OCI-LY1 (cell line): Measurements from ENCODE around the gene KRT4.

ENCODE experiments used
- H2AFZ ChIP-seq: fragments of 200-600 bp; sonication (generic), shearing (Covaris generic); 2 replicates; pipeline ENCODE4 v1.6.0; 2014; ENCODE audit warnings: antibody characterized with exemption, mild to moderate bottlenecking, low read length
- H3F3A ChIP-seq: fragments of 200-600 bp; sonication (generic), shearing (Covaris generic); 2 replicates; pipeline ENCODE4 v1.6.0; 2014; ENCODE audit warnings: mild to moderate bottlenecking, antibody characterized with exemption, low read length, moderate library complexity; ENCODE audit not compliant: insufficient read depth
- H3K27ac ChIP-seq: fragments of 200-600 bp; sonication (generic); 2 replicates; pipeline ENCODE4 v1.5.1; 2014; ENCODE audit warnings: low read length, mixed run types, mild to moderate bottlenecking, low read depth; ENCODE audit not compliant: poor library complexity, severe bottlenecking
- H3K27me3 ChIP-seq: fragments of 200-600 bp; sonication (generic); 2 replicates; pipeline ENCODE4 v1.6.0; 2014; ENCODE audit warnings: antibody characterized with exemption, mild to moderate bottlenecking, low read length, moderate library complexity; ENCODE audit not compliant: insufficient read depth
- H3K36me3 ChIP-seq: fragments of 200-600 bp; sonication (generic); 2 replicates; pipeline ENCODE4 v1.6.1; 2014; ENCODE audit warnings: mild to moderate bottlenecking, antibody characterized with exemption, low read length, moderate library complexity, mixed read lengths; ENCODE audit not compliant: insufficient read depth
- H3K4me1 ChIP-seq: fragments of 200-600 bp; sonication (generic); 2 replicates; pipeline ENCODE4 v1.5.1; 2014; ENCODE audit warnings: mild to moderate bottlenecking, low read length, moderate library complexity; ENCODE audit not compliant: insufficient read depth, severe bottlenecking
- H3K4me2 ChIP-seq: fragments of 200-600 bp; sonication (generic), shearing (Covaris generic); 2 replicates; pipeline ENCODE4 v1.6.1; 2014; ENCODE audit warnings: low read length
- H3K4me3 ChIP-seq: fragments of 200-600 bp; sonication (generic); 2 replicates; pipeline ENCODE4 v1.5.1; 2014; ENCODE audit warnings: low read length, low read depth, mild to moderate bottlenecking, mixed read lengths; ENCODE audit not compliant: poor library complexity, severe bottlenecking
- H3K79me2 ChIP-seq: fragments of 200-600 bp; shearing (Covaris generic); 2 replicates; pipeline ENCODE4 v1.6.1; 2016; ENCODE audit warnings: mixed run types, low read length, mixed read lengths; ENCODE audit not compliant: insufficient read depth
- H3K9ac ChIP-seq: fragments of 200-600 bp; sonication (generic), shearing (Covaris generic); 2 replicates; pipeline ENCODE4 v1.6.1; 2014; ENCODE audit warnings: mild to moderate bottlenecking, low read length, mixed read lengths
- H3K9me2 ChIP-seq: fragments of 200-600 bp; sonication (generic), shearing (Covaris generic); 2 replicates; pipeline ENCODE4 v1.6.1; 2014; ENCODE audit warnings: low read depth, mild to moderate bottlenecking, low read length, mixed read lengths
- H3K9me3 ChIP-seq: fragments of 200-600 bp; shearing (Covaris generic); 2 replicates; pipeline ENCODE4 v1.6.1; 2014; ENCODE audit warnings: low read length, mixed read lengths
- H4K20me1 ChIP-seq: fragments of 200-600 bp; sonication (generic), shearing (Covaris generic); 2 replicates; pipeline ENCODE4 v1.6.0; 2016; ENCODE audit warnings: mild to moderate bottlenecking, low read length; ENCODE audit not compliant: insufficient read depth
- EZH2 ChIP-seq: fragments of 200-600 bp; sonication (generic), shearing (Covaris generic); IDR thresholded peaks from 2 replicates; pipeline ENCODE4 v1.8.0; 2017; ENCODE audit warnings: borderline replicate concordance, mixed run types, mild to moderate bottlenecking, antibody characterized with exemption, low read length, moderate library complexity, mixed read lengths
- TF ChIP-seq, protein P1 (sequence below): fragments of 200-600 bp; sonication (generic), shearing (Covaris generic); IDR thresholded peaks from 2 replicates; pipeline ENCODE4 v1.5.1; 2017; ENCODE audit warnings: mild to moderate bottlenecking, antibody characterized with exemption, low read length, moderate library complexity, mixed read lengths

Gene KRT4

DNA sequence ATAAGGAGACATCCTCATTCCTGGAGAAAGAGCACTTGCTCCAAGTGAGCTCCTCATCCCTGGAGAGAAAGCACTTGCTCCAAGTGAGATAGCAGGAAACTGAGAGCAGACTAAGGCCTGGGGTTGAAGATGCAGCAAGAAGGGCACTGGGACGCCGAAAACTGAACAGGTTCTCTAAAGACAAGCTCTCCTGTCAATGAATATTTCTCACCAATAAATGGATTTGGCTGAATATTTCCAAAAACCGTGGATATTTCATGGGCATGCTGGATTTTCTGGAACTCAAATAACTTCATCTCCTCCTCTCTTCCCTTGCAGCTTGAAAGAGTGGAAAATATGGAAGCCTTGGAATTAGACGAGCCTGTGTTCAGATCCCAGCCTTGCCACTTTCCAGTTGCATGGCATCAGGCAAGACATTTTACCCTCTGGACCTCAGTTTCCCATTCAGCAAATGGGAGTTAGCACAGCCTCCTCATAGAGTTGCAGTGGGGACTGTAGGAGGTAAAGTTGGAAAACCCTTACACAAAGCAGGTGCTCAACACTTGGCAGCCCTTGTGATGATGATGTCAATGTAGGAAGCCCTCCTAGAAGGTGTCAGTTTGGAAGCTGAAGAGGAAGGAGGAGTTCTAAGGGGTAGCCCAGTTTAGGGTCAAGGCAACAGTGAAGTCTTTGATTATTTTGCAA lies 32.4 kb downstream of the KRT4 start:
- no peaks in the 10 kb centered on the region for H3K9me2 ChIP-seq
- no peaks in the 10 kb centered on the region for H4K20me1 ChIP-seq
- no peak for TF ChIP-seq EZH2
- TF ChIP-seq, protein P1, sequence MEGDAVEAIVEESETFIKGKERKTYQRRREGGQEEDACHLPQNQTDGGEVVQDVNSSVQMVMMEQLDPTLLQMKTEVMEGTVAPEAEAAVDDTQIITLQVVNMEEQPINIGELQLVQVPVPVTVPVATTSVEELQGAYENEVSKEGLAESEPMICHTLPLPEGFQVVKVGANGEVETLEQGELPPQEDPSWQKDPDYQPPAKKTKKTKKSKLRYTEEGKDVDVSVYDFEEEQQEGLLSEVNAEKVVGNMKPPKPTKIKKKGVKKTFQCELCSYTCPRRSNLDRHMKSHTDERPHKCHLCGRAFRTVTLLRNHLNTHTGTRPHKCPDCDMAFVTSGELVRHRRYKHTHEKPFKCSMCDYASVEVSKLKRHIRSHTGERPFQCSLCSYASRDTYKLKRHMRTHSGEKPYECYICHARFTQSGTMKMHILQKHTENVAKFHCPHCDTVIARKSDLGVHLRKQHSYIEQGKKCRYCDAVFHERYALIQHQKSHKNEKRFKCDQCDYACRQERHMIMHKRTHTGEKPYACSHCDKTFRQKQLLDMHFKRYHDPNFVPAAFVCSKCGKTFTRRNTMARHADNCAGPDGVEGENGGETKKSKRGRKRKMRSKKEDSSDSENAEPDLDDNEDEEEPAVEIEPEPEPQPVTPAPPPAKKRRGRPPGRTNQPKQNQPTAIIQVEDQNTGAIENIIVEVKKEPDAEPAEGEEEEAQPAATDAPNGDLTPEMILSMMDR: no peak
- no peak overlapping the region for H3K27ac ChIP-seq
- no peaks in the 10 kb centered on the region for H3F3A ChIP-seq
- H3K4me3 ChIP-seq: no peak overlapping the region
- no peaks in the 10 kb centered on the region for H3K79me2 ChIP-seq
- no peaks in the 10 kb centered on the region for H3K9me3 ChIP-seq
- no peak overlapping the region for H3K9ac ChIP-seq
- H2AFZ ChIP-seq: no peak overlapping the region
- H3K27me3 ChIP-seq: 0 out of 2 replicates have a peak, but pooled peaks cover 3% of the 10 kb centered on the region
- no peaks in the 10 kb centered on the region for H3K36me3 ChIP-seq
- H3K4me2 ChIP-seq: no peak overlapping the region
- no peaks in the 10 kb centered on the region for H3K4me1 ChIP-seq

DNA sequence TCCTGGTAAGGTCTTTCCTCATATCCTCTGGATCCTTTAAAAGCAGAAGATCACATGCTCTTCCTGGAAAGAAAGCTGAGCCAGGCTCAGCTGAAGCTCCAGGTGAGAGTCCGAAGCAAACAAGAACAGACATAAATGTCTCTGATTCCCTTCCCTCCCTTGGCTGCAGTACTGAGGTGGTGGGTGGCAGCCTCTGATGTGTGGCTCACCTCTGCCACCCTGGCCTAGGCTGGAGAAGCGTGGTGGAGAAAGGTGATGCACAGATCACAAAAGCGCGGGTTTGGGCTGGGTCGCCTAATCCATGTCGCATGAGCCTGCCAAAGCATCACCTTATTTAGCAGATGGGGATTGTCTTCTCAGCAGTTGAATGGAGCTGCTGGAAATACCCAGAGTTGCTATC lies 34.0 kb downstream of the KRT4 start:
- Histone ChIP-seq H3K9ac (no peak overlapping the region), H3K27me3 (0 out of 2 replicates have a peak, but pooled peaks cover 3% of the 10 kb centered on the region), H3K4me1 (no peaks in the 10 kb centered on the region), H3K79me2 (no peaks in the 10 kb centered on the region), H4K20me1 (no peaks in the 10 kb centered on the region), H3K4me2 (no peak overlapping the region), H3K9me3 (no peaks in the 10 kb centered on the region), H3F3A (no peaks in the 10 kb centered on the region), H3K9me2 (no peaks in the 10 kb centered on the region), H3K4me3 (no peak overlapping the region), H3K36me3 (no peaks in the 10 kb centered on the region), H3K27ac (no peak overlapping the region), H2AFZ (no peak overlapping the region)
- TF ChIP-seq, protein P1: no peak
- TF ChIP-seq EZH2: no peak

DNA sequence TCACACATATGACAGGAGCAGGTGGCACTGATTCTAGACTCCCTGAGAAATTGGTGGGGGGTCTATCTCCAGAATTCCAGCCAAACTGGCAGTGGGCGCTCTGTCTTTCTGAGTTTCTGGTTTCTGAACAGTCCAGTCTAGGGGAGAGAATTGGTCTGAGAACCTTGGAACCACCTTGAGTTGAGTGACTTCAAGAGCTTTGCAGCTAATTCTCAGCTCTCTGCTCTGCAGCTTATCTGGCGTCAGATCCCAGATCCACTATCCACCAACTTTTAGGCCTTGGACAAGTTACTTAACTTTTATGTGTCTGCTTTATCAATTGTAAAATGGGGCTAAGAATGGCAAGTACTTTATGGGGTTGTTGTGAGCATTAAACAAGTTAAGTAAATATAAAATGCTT lies 35.1 kb downstream of the KRT4 start:
- Histone ChIP-seq H3K9ac (no peak overlapping the region), H3K36me3 (no peaks in the 10 kb centered on the region), H3K27me3 (0 out of 2 replicates have a peak, but pooled peaks cover 3% of the 10 kb centered on the region), H3K4me2 (no peak overlapping the region), H3K27ac (no peak overlapping the region), H3K4me1 (no peaks in the 10 kb centered on the region), H4K20me1 (no peaks in the 10 kb centered on the region), H3F3A (no peaks in the 10 kb centered on the region), H3K9me3 (no peaks in the 10 kb centered on the region), H3K9me2 (no peaks in the 10 kb centered on the region), H2AFZ (no peak overlapping the region), H3K4me3 (no peak overlapping the region), H3K79me2 (no peaks in the 10 kb centered on the region)
- no peak for TF ChIP-seq EZH2
- TF ChIP-seq, protein P1: no peak
